HL-60 (cell line): ENCODE measurements around the gene IFT81.

ENCODE experiments used
- CTCF ChIP-seq: IDR thresholded peaks from one replicate; pipeline ENCODE4 v1.5.1; 2011; ENCODE audit warnings: low read length, control low read depth, inconsistent platforms; ENCODE audit not compliant: insufficient read depth
- POLR2AphosphoS5 ChIP-seq: IDR thresholded peaks from 2 replicates; pipeline ENCODE4 v1.6.1; 2012; ENCODE audit warnings: low read depth

- TF ChIP-seq CTCF, result no peak
- no peak for TF ChIP-seq POLR2AphosphoS5
Measured at GRCh38 chr12:110104188-110105094, 19.7 kb upstream of the IFT81 start.
